ENCODE data around the gene GPR87.

GPR87 gene

GRCh38 chr3:151281671-151282324 lies 34.8 kb downstream of the GPR87 start:
- DNase-seq = no peak

GRCh38 chr3:151278230-151278629 lies 38.4 kb downstream of the GPR87 start, which contains the start of gene P2RY14:
Gene P2RY14, minus strand, starts transcription at chr3:151278542. Its CDS starts 64,226 bp downstream, at chr3:151214316.
- DNase-seq = peak in 1 of 2 donors; percentile 34

- peak; percentile 59 to 74 for DNase-seq
Observed at GRCh38 chr3:151276687-151277042, 40.0 kb downstream of the GPR87 start.

GRCh38 chr3:151276038-151276686 lies 40.5 kb downstream of the GPR87 start:
- peak in 1 of 2 donors; percentile 7 for DNase-seq

GRCh38 chr3:151275091-151275490 lies 41.5 kb downstream of the GPR87 start:
- no peak for DNase-seq

- DNase-seq = no peak
Observed at GRCh38 chr3:151269631-151270030, 47.0 kb downstream of the GPR87 start.

- DNase-seq = peak in 1 of 2 donors; percentile 36
Observed at GRCh38 chr3:151268267-151269235, 48.1 kb downstream of the GPR87 start.

GRCh38 chr3:151267066-151267465 lies 49.6 kb downstream of the GPR87 start:
- no peak for DNase-seq

GRCh38 chr3:151265866-151266265 lies 50.8 kb downstream of the GPR87 start:
- peak; percentile 27 to 85 for DNase-seq

- DNase-seq = no peak
Observed at GRCh38 chr3:151265166-151265565, 51.5 kb downstream of the GPR87 start.

- DNase-seq = no peak
Observed at GRCh38 chr3:151264605-151265004, 52.0 kb downstream of the GPR87 start.

GRCh38 chr3:151262871-151263525 lies 53.6 kb downstream of the GPR87 start:
- no peak for DNase-seq

- no peak for DNase-seq
Observed at GRCh38 chr3:151259664-151260063, 57.0 kb downstream of the GPR87 start.

GRCh38 chr3:151256749-151257148 lies 59.9 kb downstream of the GPR87 start:
- DNase-seq = no peak

GRCh38 chr3:151248772-151249337 lies 67.8 kb downstream of the GPR87 start:
- DNase-seq = no peak
